ENCODE data around the gene AQP6. TPM values are rescaled to one million over a fixed set of nuclear protein-coding genes. Genes with fewer than 3 reads are reported as not detected.
A peak's percentile ranks its signal among the peaks of the same experiment; 100 is the strongest.

Gene AQP6
- total RNA-seq, 1 donor from 2014 or later, result 0.29 TPM

- Mint-ChIP-seq H3K4me3 (ENCODE audit: low read depth) (no peak overlapping the region), H3K4me1 (ENCODE audit: low read depth) (peaks cover 11% of the 10 kb centered on the region), H3K9me3 (ENCODE audit: low read depth) (no peaks in the 10 kb centered on the region)
These were observed 50.2 kb downstream of the AQP6 start for GRCh38 chr12:50022903-50023302.

GRCh38 chr12:50024227-50024626, 51.5 kb downstream of the AQP6 start:
- Mint-ChIP-seq H3K36me3 (ENCODE audit: insufficient read depth) (no peaks in the 10 kb centered on the region), H3K27me3 (no peaks in the 10 kb centered on the region), H3K27ac (peak overlapping the region; percentile 95), H3K9me3 (ENCODE audit: low read depth) (no peaks in the 10 kb centered on the region), H3K4me3 (ENCODE audit: low read depth) (peak overlapping the region; percentile 97), H3K4me1 (ENCODE audit: low read depth) (peaks cover 8% of the 10 kb centered on the region)
- DNase-seq (ENCODE audit: low spot score, unreplicated experiment), result no peak
- TF ChIP-seq CTCF (IDR thresholded peaks at IDR 0.05; ENCODE audit: unreplicated experiment), result no peak

More at GRCh38 chr12:50022903-50023302, 50.2 kb downstream of the AQP6 start:
- H3K27ac Mint-ChIP-seq, result no peak overlapping the region
- no peaks in the 10 kb centered on the region for H3K27me3 Mint-ChIP-seq
- no peak for DNase-seq (ENCODE audit: low spot score, unreplicated experiment)
- H3K36me3 Mint-ChIP-seq (ENCODE audit: insufficient read depth), result no peaks in the 10 kb centered on the region
- TF ChIP-seq CTCF (IDR thresholded peaks at IDR 0.05; ENCODE audit: unreplicated experiment), result no peak

GRCh38 chr12:50024805-50025186, 52.0 kb downstream of the AQP6 start:
- H3K27me3 Mint-ChIP-seq, result no peaks in the 10 kb centered on the region
- peaks cover 8% of the 10 kb centered on the region for H3K4me1 Mint-ChIP-seq (ENCODE audit: low read depth)
- peak overlapping the region; percentile 97 for H3K4me3 Mint-ChIP-seq (ENCODE audit: low read depth)
- H3K9me3 Mint-ChIP-seq (ENCODE audit: low read depth), result no peaks in the 10 kb centered on the region
- no peaks in the 10 kb centered on the region for H3K36me3 Mint-ChIP-seq (ENCODE audit: insufficient read depth)
- H3K27ac Mint-ChIP-seq, result peak overlapping the region; percentile 95
- TF ChIP-seq CTCF (IDR thresholded peaks at IDR 0.05; ENCODE audit: unreplicated experiment), result no peak
- DNase-seq (ENCODE audit: low spot score, unreplicated experiment), result no peak

GRCh38 chr12:50025187-50026059, 52.7 kb downstream of the AQP6 start, which contains the start of gene RACGAP1:
TSS of gene RACGAP1 (minus strand) at chr12:50025494. CDS start at chr12:50016715, 8,779 bp downstream.
- peaks cover 8% of the 10 kb centered on the region for H3K4me1 Mint-ChIP-seq (ENCODE audit: low read depth)
- peak within 1 kb of the TSS; percentile 95 for H3K27ac Mint-ChIP-seq

GRCh38 chr12:50026691-50027090, 53.9 kb downstream of the AQP6 start:
- Mint-ChIP-seq H3K4me3 (ENCODE audit: low read depth) (no peak overlapping the region), H3K4me1 (ENCODE audit: low read depth) (peaks cover 8% of the 10 kb centered on the region), H3K27ac (no peak overlapping the region), H3K36me3 (ENCODE audit: insufficient read depth) (no peaks in the 10 kb centered on the region), H3K27me3 (peaks cover 3% of the 10 kb centered on the region), H3K9me3 (ENCODE audit: low read depth) (no peaks in the 10 kb centered on the region)
- TF ChIP-seq CTCF (IDR thresholded peaks at IDR 0.05; ENCODE audit: unreplicated experiment), result no peak
- no peak for DNase-seq (ENCODE audit: low spot score, unreplicated experiment)

More at GRCh38 chr12:50025187-50026059, 52.7 kb downstream of the AQP6 start, which contains the start of gene RACGAP1:
- H3K4me3 Mint-ChIP-seq (ENCODE audit: low read depth), result peak within 1 kb of the TSS; percentile 97
- H3K27me3 Mint-ChIP-seq, result no peaks in the 10 kb centered on the region
- peak; percentile 89 for DNase-seq (ENCODE audit: low spot score, unreplicated experiment)
- H3K9me3 Mint-ChIP-seq (ENCODE audit: low read depth), result no peaks in the 10 kb centered on the region
- TF ChIP-seq CTCF (IDR thresholded peaks at IDR 0.05; ENCODE audit: unreplicated experiment), result no peak
- H3K36me3 Mint-ChIP-seq (ENCODE audit: insufficient read depth), result no peaks in the 10 kb centered on the region

Other genes with a start within 250 kb of the AQP6 start
- gene TMBIM6, start 231.4 kb upstream of the AQP6 start, total RNA-seq, result 442 and 449 TPM in 2 replicates
- 33.4 and 34.5 TPM in 2 replicates for gene NCKAP5L, start 144.5 kb upstream of the AQP6 start, total RNA-seq
- 6.1 and 7.3 TPM in 2 replicates for gene BCDIN3D, start 129.8 kb upstream of the AQP6 start, total RNA-seq
- gene FAIM2, start 69.0 kb upstream of the AQP6 start, total RNA-seq, result not detected in 2 replicates
- 0.29 and 1.0 TPM in 2 replicates for gene AQP2, start 22.2 kb upstream of the AQP6 start, total RNA-seq
- gene AQP5, start 11.1 kb upstream of the AQP6 start, total RNA-seq, result 1.8 and 2.0 TPM in 2 replicates
- gene RACGAP1, start 52.5 kb downstream of the AQP6 start, total RNA-seq, result 40.0 and 42.1 TPM in 2 replicates
- gene ASIC1, start 84.6 kb downstream of the AQP6 start, total RNA-seq, result 5.2 and 5.7 TPM in 2 replicates
- gene SMARCD1, start 112.4 kb downstream of the AQP6 start, total RNA-seq, result 160 and 167 TPM in 2 replicates
- gene GPD1, start 131.1 kb downstream of the AQP6 start, total RNA-seq, result 2.0 and 2.1 TPM in 2 replicates
- gene COX14, start 139.3 kb downstream of the AQP6 start, total RNA-seq, result 25.1 and 30.1 TPM in 2 replicates
- gene CERS5, start 194.4 kb downstream of the AQP6 start, total RNA-seq, result 66.5 and 69.1 TPM in 2 replicates